ENCODE data around the gene RAB39A.
"Not testable (repeated sequence)": the region's sequence is repeated elsewhere in the genome, so short reads cannot be mapped to it uniquely, and the experiment has no call there.

The RAB39A gene

GRCh38 chr11:107928046-107928766, at the start of gene RAB39A:
Gene RAB39A (plus strand): TSS chr11:107928448. CDS start chr11:107928569, 121 bp downstream.
- in situ Hi-C loops (cut with MboI; ENCODE audit: low sequenced_read_pairs, unreplicated experiment) = no loop called here

GRCh38 chr11:107881471-107881870, 46.8 kb upstream of the RAB39A start:
- DNase-seq (ENCODE audit: low spot score); in situ Hi-C loops (cut with MboI; ENCODE audit: low sequenced_read_pairs, unreplicated experiment): not testable (repeated sequence)

More at GRCh38 chr11:107928046-107928766, at the start of gene RAB39A:
- DNase-seq (ENCODE audit: low spot score) = peak; percentile 99
- no peak for TF ChIP-seq CTCF (IDR thresholded peaks at IDR 0.05; ENCODE audit: borderline replicate concordance, control extremely low read depth, extremely low read depth, insufficient read depth, missing control alignments)

- no peak for DNase-seq (ENCODE audit: low spot score)
- in situ Hi-C loops (cut with MboI; ENCODE audit: low sequenced_read_pairs, unreplicated experiment) = no loop called here
- TF ChIP-seq CTCF (IDR thresholded peaks at IDR 0.05; ENCODE audit: borderline replicate concordance, control extremely low read depth, extremely low read depth, insufficient read depth, missing control alignments) = no peak
These were observed 46.0 kb upstream of the RAB39A start for GRCh38 chr11:107882095-107882820.

DNA sequence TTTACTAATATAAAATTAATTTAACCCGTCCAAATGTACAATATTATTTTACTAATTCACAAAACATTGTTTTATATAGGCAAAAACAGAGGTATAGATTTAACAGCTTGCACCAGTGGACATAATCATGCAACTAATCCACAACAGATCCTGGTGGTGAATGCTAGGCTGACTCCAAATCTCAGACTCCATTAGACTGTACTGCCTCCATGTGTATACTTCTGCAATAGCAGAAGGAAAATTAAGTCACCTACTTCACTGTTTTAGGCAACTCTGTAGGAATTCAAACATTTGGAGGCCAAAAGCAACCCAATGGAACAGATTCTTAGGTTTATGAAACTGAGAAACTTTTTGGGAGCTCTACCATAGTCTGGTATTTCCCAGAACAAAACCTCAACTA, 30.0 kb upstream of the RAB39A start:
- TF ChIP-seq CTCF (IDR thresholded peaks at IDR 0.05; ENCODE audit: borderline replicate concordance, control extremely low read depth, extremely low read depth, insufficient read depth, missing control alignments) = peak; percentile 56
- in situ Hi-C loops (cut with MboI; ENCODE audit: low sequenced_read_pairs, unreplicated experiment) = no loop called here
- DNase-seq (ENCODE audit: low spot score) = peak; percentile 49

GRCh38 chr11:107908211-107908610, 20.0 kb upstream of the RAB39A start:
- DNase-seq (ENCODE audit: low spot score) = no peak
- no peak for TF ChIP-seq CTCF (IDR thresholded peaks at IDR 0.05; ENCODE audit: borderline replicate concordance, control extremely low read depth, extremely low read depth, insufficient read depth, missing control alignments)
- in situ Hi-C loops (cut with MboI; ENCODE audit: low sequenced_read_pairs, unreplicated experiment) = no loop called here

- DNase-seq (ENCODE audit: low spot score); in situ Hi-C loops (cut with MboI; ENCODE audit: low sequenced_read_pairs, unreplicated experiment): not testable (repeated sequence)
These were observed 15.8 kb upstream of the RAB39A start for GRCh38 chr11:107912415-107912814.

DNA sequence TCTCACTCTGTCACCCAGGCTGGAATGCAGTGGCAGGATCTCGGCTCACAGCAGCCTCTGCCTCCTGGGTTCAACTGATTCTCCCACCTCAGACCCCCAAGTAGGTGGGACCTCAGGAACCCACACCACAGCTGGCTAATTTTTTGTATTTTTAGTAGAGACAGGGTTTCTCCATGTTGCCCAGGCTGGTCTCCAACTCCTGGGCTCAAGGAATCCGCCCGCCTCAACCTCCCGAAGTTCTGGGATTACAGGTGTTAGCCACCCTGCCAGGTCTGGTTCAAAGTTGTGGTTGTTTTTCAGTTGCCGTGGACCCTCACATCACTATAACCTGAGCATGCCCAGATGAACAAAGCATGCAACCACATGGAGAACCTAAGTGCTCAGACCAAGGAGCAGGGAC, 13.0 kb upstream of the RAB39A start:
- in situ Hi-C loops (cut with MboI; ENCODE audit: low sequenced_read_pairs, unreplicated experiment) = no loop called here
- TF ChIP-seq CTCF (IDR thresholded peaks at IDR 0.05; ENCODE audit: borderline replicate concordance, control extremely low read depth, extremely low read depth, insufficient read depth, missing control alignments) = no peak
- no peak for DNase-seq (ENCODE audit: low spot score)
